ENCODE data around the gene MAGI2.

DNA sequence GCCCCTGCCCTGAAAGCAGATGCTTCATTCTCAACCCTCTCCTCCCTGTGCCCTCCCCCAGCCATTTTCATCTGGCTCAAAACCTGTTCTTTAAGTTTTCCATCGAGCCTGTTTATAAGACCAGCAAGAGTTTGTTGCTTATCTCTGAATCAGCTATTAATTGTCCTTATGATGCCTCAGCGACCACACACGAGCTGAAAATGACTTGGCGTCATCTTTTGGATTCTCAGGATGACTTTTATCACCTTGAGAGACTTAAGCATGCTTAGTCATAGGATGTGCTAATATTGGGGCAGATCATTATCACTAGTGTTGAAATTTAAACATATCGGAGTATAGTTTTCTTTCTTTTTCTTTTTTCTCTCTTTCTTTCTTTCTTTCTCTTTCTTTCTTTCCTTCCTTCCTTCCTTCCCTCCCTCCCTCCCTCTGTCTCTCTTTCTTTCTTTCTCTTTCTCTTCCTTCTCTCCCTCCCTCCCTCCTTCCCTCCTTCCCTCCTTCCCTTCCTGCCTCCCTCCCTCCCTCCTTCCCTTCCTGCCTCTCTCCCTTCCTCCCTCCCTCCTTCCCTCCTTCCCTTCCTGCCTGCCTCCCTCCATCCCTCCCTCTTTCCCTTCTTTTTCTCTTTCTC, 1470.4 kb downstream of the MAGI2 start:
- TF ChIP-seq POLR2A (IDR thresholded peaks at IDR 0.05) = no peak
- TF ChIP-seq, protein P1, sequence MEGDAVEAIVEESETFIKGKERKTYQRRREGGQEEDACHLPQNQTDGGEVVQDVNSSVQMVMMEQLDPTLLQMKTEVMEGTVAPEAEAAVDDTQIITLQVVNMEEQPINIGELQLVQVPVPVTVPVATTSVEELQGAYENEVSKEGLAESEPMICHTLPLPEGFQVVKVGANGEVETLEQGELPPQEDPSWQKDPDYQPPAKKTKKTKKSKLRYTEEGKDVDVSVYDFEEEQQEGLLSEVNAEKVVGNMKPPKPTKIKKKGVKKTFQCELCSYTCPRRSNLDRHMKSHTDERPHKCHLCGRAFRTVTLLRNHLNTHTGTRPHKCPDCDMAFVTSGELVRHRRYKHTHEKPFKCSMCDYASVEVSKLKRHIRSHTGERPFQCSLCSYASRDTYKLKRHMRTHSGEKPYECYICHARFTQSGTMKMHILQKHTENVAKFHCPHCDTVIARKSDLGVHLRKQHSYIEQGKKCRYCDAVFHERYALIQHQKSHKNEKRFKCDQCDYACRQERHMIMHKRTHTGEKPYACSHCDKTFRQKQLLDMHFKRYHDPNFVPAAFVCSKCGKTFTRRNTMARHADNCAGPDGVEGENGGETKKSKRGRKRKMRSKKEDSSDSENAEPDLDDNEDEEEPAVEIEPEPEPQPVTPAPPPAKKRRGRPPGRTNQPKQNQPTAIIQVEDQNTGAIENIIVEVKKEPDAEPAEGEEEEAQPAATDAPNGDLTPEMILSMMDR (IDR thresholded peaks at IDR 0.05) = no peak

Measured in esophagus squamous epithelium (tissue), 4 donors.